NCI-H2227 (cell line): ENCODE measurements around the gene PRPF31.
A peak's percentile ranks its signal among the peaks of the same experiment; 100 is the strongest.

Experiments
- DNase-seq: peaks from one replicate; lab custom pipeline; 2025; ENCODE audit not compliant: unreplicated experiment; lab: John Stamatoyannopoulos, UW

The PRPF31 gene

GRCh38 chr19:54138489-54139256, 23.1 kb downstream of the PRPF31 start:
- no peak for DNase-seq

GRCh38 chr19:54141356-54141755, 25.8 kb downstream of the PRPF31 start:
- DNase-seq = no peak

DNA sequence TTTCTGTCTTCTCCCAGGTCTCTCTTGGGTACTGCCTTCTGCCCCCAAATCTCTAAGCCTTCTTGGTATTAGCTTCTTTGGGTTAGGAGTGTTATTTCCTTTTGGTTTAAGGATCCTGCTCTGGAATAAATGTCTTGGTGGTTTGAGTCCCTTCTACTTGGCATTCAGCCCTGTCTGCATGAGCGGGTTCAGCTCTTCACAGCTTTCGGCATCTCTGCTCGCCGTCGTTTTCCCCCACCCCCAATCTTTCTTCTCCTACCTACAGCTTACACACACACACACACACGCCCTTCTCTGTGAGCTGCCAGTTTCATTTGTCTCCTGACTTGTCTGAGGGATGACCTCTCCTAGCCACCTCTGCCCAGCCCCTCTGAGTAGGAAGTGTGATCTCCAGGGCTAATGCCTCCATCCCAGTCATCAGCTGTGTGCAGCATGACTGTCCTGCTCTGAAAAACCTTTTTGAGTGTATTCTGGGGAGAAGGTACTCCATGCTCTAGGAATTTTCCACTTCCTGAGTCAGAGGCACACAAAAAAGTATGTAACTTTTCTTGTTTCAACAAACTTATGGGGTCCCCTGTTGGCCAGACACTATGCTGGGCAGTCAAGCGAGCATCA, 26.7 kb downstream of the PRPF31 start:
- DNase-seq = no peak

DNA sequence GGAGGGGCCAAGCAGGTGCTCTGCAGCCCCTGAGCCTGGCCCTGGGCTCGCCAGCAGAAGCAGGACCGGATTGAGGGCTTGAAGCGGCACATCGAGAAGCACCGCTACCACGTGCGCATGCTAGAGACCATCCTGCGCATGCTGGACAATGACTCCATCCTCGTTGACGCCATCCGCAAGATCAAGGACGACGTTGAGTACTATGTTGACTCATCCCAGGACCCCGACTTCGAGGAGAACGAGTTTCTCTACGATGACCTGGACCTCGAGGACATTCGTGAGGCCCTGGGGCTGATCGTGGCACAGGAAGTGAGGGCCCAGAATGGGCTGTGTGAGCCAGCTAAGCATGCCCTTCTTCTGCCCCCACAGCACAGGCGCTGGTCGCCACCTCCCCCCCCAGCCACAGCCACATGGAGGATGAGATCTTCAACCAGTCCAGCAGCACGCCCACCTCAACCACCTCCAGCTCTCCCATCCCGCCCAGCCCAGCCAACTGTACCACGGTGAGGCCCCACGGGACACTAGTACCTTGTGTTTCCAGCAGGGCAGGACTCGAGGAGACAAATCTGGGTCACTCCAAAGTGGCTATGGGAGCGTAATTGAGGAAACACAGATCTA, 30.1 kb downstream of the PRPF31 start:
- no peak for DNase-seq

GRCh38 chr19:54147676-54148075, 32.1 kb downstream of the PRPF31 start:
- DNase-seq = peak; percentile 87

DNA sequence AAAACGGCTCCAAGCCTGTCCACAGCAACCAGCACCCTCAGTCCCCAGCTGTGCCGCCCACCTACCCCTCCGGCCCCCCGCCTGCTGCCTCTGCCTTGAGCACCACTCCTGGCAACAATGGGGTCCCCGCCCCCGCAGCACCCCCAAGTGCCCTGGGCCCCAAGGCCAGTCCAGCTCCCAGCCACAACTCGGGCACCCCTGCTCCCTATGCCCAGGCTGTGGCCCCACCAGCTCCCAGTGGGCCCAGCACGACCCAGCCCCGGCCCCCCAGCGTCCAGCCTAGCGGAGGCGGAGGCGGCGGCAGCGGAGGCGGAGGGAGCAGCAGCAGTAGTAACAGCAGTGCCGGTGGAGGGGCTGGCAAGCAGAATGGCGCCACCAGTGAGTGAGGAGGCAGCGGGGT, 32.6 kb downstream of the PRPF31 start:
- peak; percentile 71 for DNase-seq

- no peak for DNase-seq
Observed at GRCh38 chr19:54149021-54149812, 33.7 kb downstream of the PRPF31 start.

- DNase-seq = no peak
Observed at GRCh38 chr19:54151362-54152035, 35.9 kb downstream of the PRPF31 start.

- DNase-seq = no peak
Observed at GRCh38 chr19:54152267-54152666, 36.7 kb downstream of the PRPF31 start.

DNA sequence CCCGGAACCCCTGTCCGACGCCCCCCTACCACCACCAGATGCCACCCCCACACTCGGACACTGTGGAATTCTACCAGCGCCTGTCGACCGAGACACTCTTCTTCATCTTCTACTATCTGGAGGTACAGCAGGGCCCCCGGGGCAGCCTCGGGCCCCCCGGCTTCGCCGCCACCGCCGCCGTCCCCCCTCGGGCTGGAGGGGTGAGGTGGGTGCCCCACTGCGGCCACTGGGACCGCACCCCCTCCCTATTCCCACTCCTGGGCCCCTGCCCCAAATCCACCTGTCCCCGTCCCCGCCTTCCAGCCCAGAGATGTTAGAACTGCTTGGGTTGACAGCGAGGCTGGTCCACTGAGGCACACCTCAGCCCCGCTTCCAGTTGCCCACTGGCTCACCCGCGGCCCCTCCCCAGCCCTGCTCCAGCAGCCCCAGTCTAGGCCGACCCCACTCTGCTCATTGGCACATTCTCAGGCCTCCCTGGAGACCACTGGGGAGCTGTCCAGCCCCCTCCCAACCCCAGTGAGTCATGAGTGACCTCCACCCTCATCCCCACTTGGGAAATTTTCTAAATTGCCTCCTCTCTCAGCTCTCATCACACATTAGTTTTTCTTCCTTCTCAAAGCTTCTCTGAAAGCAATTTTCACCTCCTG, 37.4 kb downstream of the PRPF31 start:
- no peak for DNase-seq

DNA sequence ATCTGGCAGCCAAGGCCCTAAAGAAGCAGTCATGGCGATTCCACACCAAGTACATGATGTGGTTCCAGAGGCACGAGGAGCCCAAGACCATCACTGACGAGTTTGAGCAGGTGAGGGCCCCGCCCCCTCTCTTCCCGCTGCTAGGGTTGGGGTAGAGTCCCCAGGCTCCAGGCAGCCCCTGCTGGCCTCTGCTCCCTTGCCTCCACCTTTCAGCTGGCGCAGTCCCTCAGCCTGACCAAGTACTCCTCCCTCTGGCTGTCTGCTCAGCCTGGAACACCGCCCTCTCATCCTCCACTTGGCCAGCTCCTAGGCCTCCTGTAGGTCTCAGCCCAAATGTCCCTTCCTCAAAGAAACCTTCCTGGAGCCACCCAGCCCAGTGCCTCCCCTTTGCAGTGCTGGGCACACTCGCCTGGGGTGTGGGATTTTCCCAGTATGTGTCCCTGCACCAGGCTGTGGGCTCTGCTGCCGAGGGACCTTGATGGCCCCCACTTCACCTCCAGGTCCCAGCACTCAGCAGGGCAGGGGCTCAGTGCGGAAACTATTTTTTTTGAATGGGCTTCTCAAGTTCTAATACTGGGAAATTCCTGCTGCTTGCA, 38.3 kb downstream of the PRPF31 start:
- DNase-seq = no peak

DNA sequence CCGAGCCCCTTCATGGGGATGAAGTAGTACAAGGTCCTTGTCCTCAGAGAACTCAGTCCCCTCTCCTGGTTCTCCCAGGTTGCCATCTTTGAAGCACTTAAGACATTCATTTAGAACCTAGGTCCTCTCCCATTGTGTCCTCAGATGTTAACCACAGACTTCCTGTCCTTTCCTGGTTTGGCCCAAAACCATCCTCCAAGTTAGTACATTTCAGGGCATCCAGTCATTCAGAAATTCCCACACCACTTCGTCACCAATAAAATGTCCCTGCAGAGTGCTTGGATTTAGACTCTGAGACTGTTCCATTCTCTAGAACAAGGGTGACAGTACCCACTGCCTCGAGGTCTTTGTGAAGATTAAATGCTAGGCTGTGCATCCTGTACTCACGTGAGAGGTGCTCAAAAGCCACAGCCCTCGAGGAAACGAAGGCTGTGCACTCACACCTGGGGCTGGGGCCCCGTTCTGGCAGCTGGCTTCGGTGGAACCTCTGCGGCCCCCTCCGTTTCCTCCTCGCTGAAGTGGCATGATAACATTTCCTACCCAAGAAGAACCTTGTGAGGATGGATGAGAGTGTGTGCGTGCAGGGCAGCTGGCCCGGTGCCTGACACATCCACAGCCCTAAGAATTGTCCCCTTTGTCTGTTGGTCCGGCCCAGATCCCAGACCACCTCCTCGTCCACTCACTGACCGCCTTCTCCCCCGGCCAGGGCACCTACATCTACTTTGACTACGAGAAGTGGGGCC, 39.2 kb downstream of the PRPF31 start:
- DNase-seq = no peak

- no peak for DNase-seq
Observed at GRCh38 chr19:54155694-54156093, 40.1 kb downstream of the PRPF31 start.

GRCh38 chr19:54156490-54156889, 40.9 kb downstream of the PRPF31 start:
- no peak for DNase-seq

GRCh38 chr19:54156953-54157352, 41.4 kb downstream of the PRPF31 start:
- no peak for DNase-seq

DNA sequence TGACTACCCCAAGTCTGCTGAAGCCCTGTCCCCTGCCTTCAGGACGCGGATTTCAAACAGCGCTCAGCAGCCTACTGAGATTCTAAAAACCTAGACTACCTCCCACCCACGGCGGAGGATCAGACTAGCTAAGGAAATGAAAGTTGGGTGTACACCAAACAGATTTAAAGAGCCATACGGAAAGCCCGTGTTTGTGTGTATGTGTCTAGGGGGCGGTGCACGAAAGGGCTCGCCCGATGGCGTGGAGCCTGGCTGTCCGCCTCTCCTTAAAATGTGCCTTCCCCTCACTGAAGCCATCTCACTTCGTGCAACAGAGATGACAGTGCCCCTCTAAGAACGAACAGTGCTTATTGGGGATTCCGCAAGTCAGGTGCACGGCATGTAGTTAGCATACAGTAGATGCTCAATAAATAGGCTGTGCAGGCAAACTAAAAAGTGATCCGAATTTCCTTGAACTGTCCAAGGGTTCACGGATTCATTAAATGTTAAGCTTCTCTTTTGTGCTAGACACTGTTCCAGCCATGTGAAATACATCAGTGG, 43.3 kb downstream of the PRPF31 start:
- no peak for DNase-seq

- DNase-seq = peak; percentile 100
Observed at GRCh38 chr19:54159352-54160181, 44.0 kb downstream of the PRPF31 start, which contains the start of gene LENG1. TSS of gene LENG1 (minus strand) at chr19:54159721. CDS start at chr19:54159695, 26 bp downstream.

GRCh38 chr19:54160182-54160811, 44.7 kb downstream of the PRPF31 start:
- DNase-seq = peak; percentile 83
